ENCODE data around the gene SLC5A10. TPM values are rescaled to one million over a fixed set of nuclear protein-coding genes. Genes with fewer than 3 reads are reported as not detected.
"Not testable (repeated sequence)": the region's sequence is repeated elsewhere in the genome, so short reads cannot be mapped to it uniquely, and the experiment has no call there.

Gene SLC5A10
- total RNA-seq, 1 experiment from 2014 or later, result 0.17 TPM

- H3K36me3 ChIP-seq (ENCODE audit: low read depth); intact Hi-C loops (cut with micrococcal nuclease; ENCODE audit: unreplicated experiment); H3K4me1 ChIP-seq (replicated peaks; ENCODE audit: insufficient read depth); POLR2A ChIA-PET (ENCODE audit: unreplicated experiment); H3K27me3 ChIP-seq (ENCODE audit: insufficient read depth, low read depth); H2AFZ ChIP-seq; H3K9me3 ChIP-seq (ENCODE audit: insufficient read depth, low read depth); BruUV-seq (replicated peaks); H3K27ac ChIP-seq; H4K20me1 ChIP-seq (ENCODE audit: insufficient read depth); H3K9me2 ChIP-seq (ENCODE audit: insufficient read depth); CTCF ChIA-PET; H3K79me2 ChIP-seq (ENCODE audit: low read depth); H3K4me3 ChIP-seq; H3F3A ChIP-seq (ENCODE audit: insufficient read depth, low read depth): not testable (repeated sequence)
- peak in 1 of 2 experiments; percentile 51 for DNase-seq
- H3K4me2 ChIP-seq, result peak overlapping the region; percentile 34; the same call in 1 of the 2 replicates
Measured at GRCh38 chr17:19029740-19030139, 77.8 kb downstream of the SLC5A10 start.

DNA sequence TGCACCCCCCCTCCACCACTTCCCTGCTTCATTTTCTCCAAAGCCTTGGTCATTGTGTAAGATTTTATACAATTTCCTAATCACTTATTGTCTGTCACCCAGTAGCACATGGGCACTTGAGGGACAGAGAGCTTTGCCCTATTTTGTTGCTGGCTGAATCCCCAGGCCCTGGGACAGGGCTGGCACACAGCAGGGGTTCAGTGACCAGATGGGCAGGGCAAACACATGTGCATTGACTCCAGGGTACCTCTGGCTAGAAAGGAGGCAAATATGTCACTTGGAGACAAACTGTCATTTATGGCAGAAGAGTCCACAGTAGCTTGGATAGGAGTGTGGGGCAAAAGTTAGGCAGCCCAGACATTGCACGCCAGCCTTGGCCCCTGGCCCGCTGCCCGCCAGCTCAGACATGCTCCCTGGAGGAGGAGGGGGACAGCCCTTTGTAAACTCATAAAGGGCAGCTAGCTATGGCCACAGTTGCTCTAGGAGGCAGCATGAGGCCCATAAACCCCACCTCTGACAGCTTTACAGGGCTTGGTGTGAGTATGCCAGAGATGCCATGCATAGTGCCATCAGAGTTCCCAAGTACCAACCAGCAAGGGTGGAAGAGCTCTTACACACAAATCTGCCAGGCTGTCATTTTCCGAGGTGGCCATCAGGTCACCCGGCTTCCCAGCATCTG is 78.9 kb downstream of the SLC5A10 start:
- H3F3A ChIP-seq (ENCODE audit: insufficient read depth, low read depth); H3K9me3 ChIP-seq (ENCODE audit: insufficient read depth, low read depth); H3K4me1 ChIP-seq (replicated peaks; ENCODE audit: insufficient read depth); H3K79me2 ChIP-seq (ENCODE audit: low read depth); H3K36me3 ChIP-seq (ENCODE audit: low read depth); H3K4me3 ChIP-seq; POLR2A ChIA-PET (ENCODE audit: unreplicated experiment); H4K20me1 ChIP-seq (ENCODE audit: insufficient read depth); DNase-seq; H3K27ac ChIP-seq; H3K27me3 ChIP-seq (ENCODE audit: insufficient read depth, low read depth); intact Hi-C loops (cut with micrococcal nuclease; ENCODE audit: unreplicated experiment); CTCF ChIA-PET; BruUV-seq (replicated peaks); H3K9me2 ChIP-seq (ENCODE audit: insufficient read depth); H2AFZ ChIP-seq; H3K4me2 ChIP-seq: not testable (repeated sequence)

GRCh38 chr17:19031729-19032128 is 79.8 kb downstream of the SLC5A10 start:
- H3K4me3 ChIP-seq; H3F3A ChIP-seq (ENCODE audit: insufficient read depth, low read depth); H3K4me1 ChIP-seq (replicated peaks; ENCODE audit: insufficient read depth); intact Hi-C loops (cut with micrococcal nuclease; ENCODE audit: unreplicated experiment); H3K9me3 ChIP-seq (ENCODE audit: insufficient read depth, low read depth); H3K79me2 ChIP-seq (ENCODE audit: low read depth); H2AFZ ChIP-seq; H4K20me1 ChIP-seq (ENCODE audit: insufficient read depth); H3K27ac ChIP-seq; BruUV-seq (replicated peaks); H3K9me2 ChIP-seq (ENCODE audit: insufficient read depth); H3K36me3 ChIP-seq (ENCODE audit: low read depth); CTCF ChIA-PET; H3K27me3 ChIP-seq (ENCODE audit: insufficient read depth, low read depth); POLR2A ChIA-PET (ENCODE audit: unreplicated experiment): not testable (repeated sequence)
- TF ChIP-seq CTCF (conservative IDR thresholded peaks at IDR 0.05), result peak; percentile 66
- peak in 1 of 2 experiments; percentile 89 for DNase-seq
- H3K4me2 ChIP-seq, result peak overlapping the region; percentile 58; the same call in 1 of the 2 replicates

- DNase-seq; BruUV-seq (replicated peaks); H3F3A ChIP-seq (ENCODE audit: insufficient read depth, low read depth); intact Hi-C loops (cut with micrococcal nuclease; ENCODE audit: unreplicated experiment); POLR2A ChIA-PET (ENCODE audit: unreplicated experiment); H3K27me3 ChIP-seq (ENCODE audit: insufficient read depth, low read depth); H3K9me2 ChIP-seq (ENCODE audit: insufficient read depth); H3K36me3 ChIP-seq (ENCODE audit: low read depth); H3K79me2 ChIP-seq (ENCODE audit: low read depth); H3K9me3 ChIP-seq (ENCODE audit: insufficient read depth, low read depth); CTCF ChIA-PET; H4K20me1 ChIP-seq (ENCODE audit: insufficient read depth); H3K27ac ChIP-seq; H3K4me1 ChIP-seq (replicated peaks; ENCODE audit: insufficient read depth); H2AFZ ChIP-seq; H3K4me3 ChIP-seq: not testable (repeated sequence)
- H3K4me2 ChIP-seq, result peak overlapping the region; percentile 58; the same call in 1 of the 2 replicates
Measured at GRCh38 chr17:19032377-19032988, 80.5 kb downstream of the SLC5A10 start.

GRCh38 chr17:19036186-19036585 is 84.2 kb downstream of the SLC5A10 start:
- H3K4me3 ChIP-seq; H3F3A ChIP-seq (ENCODE audit: insufficient read depth, low read depth); H2AFZ ChIP-seq; H3K27ac ChIP-seq; H3K4me1 ChIP-seq (replicated peaks; ENCODE audit: insufficient read depth); DNase-seq; intact Hi-C loops (cut with micrococcal nuclease; ENCODE audit: unreplicated experiment); H3K9me3 ChIP-seq (ENCODE audit: insufficient read depth, low read depth); H4K20me1 ChIP-seq (ENCODE audit: insufficient read depth); CTCF ChIA-PET; BruUV-seq (replicated peaks); POLR2A ChIA-PET (ENCODE audit: unreplicated experiment); H3K4me2 ChIP-seq; H3K27me3 ChIP-seq (ENCODE audit: insufficient read depth, low read depth); H3K36me3 ChIP-seq (ENCODE audit: low read depth); H3K9me2 ChIP-seq (ENCODE audit: insufficient read depth); H3K79me2 ChIP-seq (ENCODE audit: low read depth): not testable (repeated sequence)

DNA sequence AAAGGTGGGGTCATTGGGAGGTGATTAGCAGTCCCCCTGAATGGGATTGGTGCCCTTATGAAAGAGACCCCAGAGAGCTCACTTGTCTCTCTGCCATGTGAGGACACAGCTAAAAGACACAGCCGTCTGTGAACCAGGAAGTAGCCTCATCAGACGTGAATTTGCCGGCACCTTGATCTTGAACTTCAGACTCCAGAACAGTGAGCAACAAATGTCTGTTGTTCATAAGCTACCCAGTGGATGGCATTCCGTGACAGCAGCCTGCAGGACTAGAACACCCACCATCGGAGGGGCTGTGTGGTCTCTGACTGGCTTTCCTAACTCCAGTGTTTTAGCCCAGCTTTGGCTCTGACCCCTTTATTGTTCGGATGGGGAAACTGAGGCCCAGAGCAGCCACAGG is 85.6 kb downstream of the SLC5A10 start:
- intact Hi-C loops (cut with micrococcal nuclease; ENCODE audit: unreplicated experiment), result not testable (repeated sequence)

GRCh38 chr17:19038007-19038406 is 86.0 kb downstream of the SLC5A10 start:
- H3F3A ChIP-seq (ENCODE audit: insufficient read depth, low read depth); H3K4me3 ChIP-seq; CTCF ChIA-PET; H3K27ac ChIP-seq; intact Hi-C loops (cut with micrococcal nuclease; ENCODE audit: unreplicated experiment); H2AFZ ChIP-seq; BruUV-seq (replicated peaks); H3K9me2 ChIP-seq (ENCODE audit: insufficient read depth); H3K36me3 ChIP-seq (ENCODE audit: low read depth); POLR2A ChIA-PET (ENCODE audit: unreplicated experiment); H3K9me3 ChIP-seq (ENCODE audit: insufficient read depth, low read depth); H3K79me2 ChIP-seq (ENCODE audit: low read depth); H3K4me1 ChIP-seq (replicated peaks; ENCODE audit: insufficient read depth); H4K20me1 ChIP-seq (ENCODE audit: insufficient read depth); H3K27me3 ChIP-seq (ENCODE audit: insufficient read depth, low read depth); H3K4me2 ChIP-seq; DNase-seq: not testable (repeated sequence)

More for the DNA sequence above, 85.6 kb downstream of the SLC5A10 start:
- H3K4me2 ChIP-seq; H4K20me1 ChIP-seq (ENCODE audit: insufficient read depth); H3K4me3 ChIP-seq; POLR2A ChIA-PET (ENCODE audit: unreplicated experiment); H3K9me2 ChIP-seq (ENCODE audit: insufficient read depth); H3K4me1 ChIP-seq (replicated peaks; ENCODE audit: insufficient read depth); H2AFZ ChIP-seq; DNase-seq; BruUV-seq (replicated peaks); H3K36me3 ChIP-seq (ENCODE audit: low read depth); H3K79me2 ChIP-seq (ENCODE audit: low read depth); H3K9me3 ChIP-seq (ENCODE audit: insufficient read depth, low read depth); H3K27ac ChIP-seq; H3K27me3 ChIP-seq (ENCODE audit: insufficient read depth, low read depth); H3F3A ChIP-seq (ENCODE audit: insufficient read depth, low read depth); CTCF ChIA-PET: not testable (repeated sequence)
